ENCODE data around the gene WNK2. TPM values are rescaled to one million over a fixed set of nuclear protein-coding genes. Genes with fewer than 3 reads are reported as not detected.

The WNK2 gene
- total and polyA plus RNA-seq, 2 of the 4 experiments (the other 2 are of a cell fraction): not detected

DNA sequence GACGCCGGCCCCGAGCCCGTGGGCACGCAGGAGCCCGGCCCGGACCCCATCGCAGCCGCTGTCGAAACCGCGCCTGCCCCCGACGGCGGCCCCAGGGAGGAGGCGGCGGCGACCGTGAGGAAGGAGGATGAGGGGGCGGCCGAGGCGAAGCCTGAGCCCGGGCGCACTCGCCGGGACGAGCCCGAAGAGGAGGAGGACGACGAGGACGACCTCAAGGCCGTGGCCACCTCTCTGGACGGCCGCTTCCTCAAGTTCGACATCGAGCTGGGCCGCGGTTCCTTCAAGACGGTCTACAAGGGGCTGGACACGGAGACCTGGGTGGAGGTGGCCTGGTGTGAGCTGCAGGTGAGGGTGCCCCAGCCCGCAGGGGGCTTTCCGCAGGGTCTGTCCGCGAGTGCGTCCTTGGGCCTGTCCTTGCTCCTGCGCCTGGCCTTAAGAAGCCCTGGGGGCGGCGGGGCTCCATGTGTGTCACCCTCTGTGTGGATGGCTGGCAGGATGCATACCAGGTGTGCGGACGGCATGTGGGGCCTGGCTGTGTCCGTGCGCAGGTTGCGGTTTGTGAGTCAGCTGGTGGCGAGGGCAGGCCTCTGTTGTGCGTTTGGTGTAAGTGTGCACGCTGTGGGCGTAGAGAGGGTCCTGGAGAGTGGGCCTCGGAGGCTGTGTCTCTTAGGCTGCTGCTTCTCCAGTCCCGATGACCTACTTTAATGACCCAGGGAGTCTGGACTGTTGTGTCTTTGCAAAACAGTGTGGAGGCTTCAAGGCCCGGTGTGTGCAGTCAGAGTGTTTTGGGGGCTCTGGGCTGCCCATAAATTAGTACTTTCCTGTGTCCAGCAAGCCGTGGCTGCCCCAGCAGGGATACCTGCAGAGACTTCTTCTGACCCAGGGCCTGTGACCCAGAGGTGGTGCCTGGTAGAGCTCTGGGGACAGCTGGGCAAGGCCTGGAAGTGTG lies 1.6 kb downstream of the WNK2 start:
- in situ Hi-C loops (cut with MboI; ENCODE audit: low sequenced_read_pairs): no loop called here

More for the DNA sequence above, 1.6 kb downstream of the WNK2 start:
- H4K91ac ChIP-seq (ENCODE audit: insufficient read depth, low read depth, low read length): no peak overlapping the region
- no peaks in the 10 kb centered on the region for H3K4me1 ChIP-seq (ENCODE audit: control insufficient read depth, insufficient read depth, low read length)
- no peaks in the 10 kb centered on the region for H3K36me3 ChIP-seq (ENCODE audit: control insufficient read depth, insufficient read depth, low read length)
- 71% methylated on average over 33 of the region's 61 CpGs; no CpG with 5 or more reads in 1 of the 2 experiments for WGBS, 2 experiments (ENCODE audit: extremely low coverage in 2 of 2, insufficient read length in 1 of 2)
- no peak overlapping the region for H3K23ac ChIP-seq (ENCODE audit: low read depth, low read length)
- H2AFZ ChIP-seq (replicated peaks; ENCODE audit: low read length, poor library complexity): no peak overlapping the region
- H3K27me3 ChIP-seq (ENCODE audit: control insufficient read depth, insufficient read depth, low read length): peaks cover 73% of the 10 kb centered on the region
- ATAC-seq (ENCODE audit: low read depth) (no peak), DNase-seq (no peak)
- H2AK9ac ChIP-seq (replicated peaks; ENCODE audit: low read depth, low read length, poor library complexity): no peak overlapping the region
- intact Hi-C loops (cut with micrococcal nuclease): no loop called here
- no peak overlapping the region for H4K5ac ChIP-seq (ENCODE audit: low read depth, low read length)
- ChIA-PET CTCF (no interaction called here), POLR2A (ENCODE audit: unreplicated experiment) (no interaction called here)
- H3K9me3 ChIP-seq (ENCODE audit: control insufficient read depth, insufficient read depth, low read length): no peaks in the 10 kb centered on the region
- H4K8ac ChIP-seq (ENCODE audit: low read depth in 2 of 2, low read length in 2 of 2): no peak overlapping the region
- H3K27ac ChIP-seq (ENCODE audit: insufficient read depth, low read length): no peak overlapping the region
- no peaks in the 10 kb centered on the region for H3K79me1 ChIP-seq (ENCODE audit: low read depth in 1 of 2, low read length in 2 of 2)
- no peak overlapping the region for H2BK20ac ChIP-seq (ENCODE audit: low read depth, low read length)
- H3K4ac ChIP-seq (ENCODE audit: low read depth, low read length): no peak overlapping the region
- H3K4me2 ChIP-seq (ENCODE audit: low read depth, low read length): no peak overlapping the region
- no peak overlapping the region for H3K18ac ChIP-seq (ENCODE audit: low read depth, low read length)
- H3K56ac ChIP-seq (ENCODE audit: extremely low read depth, insufficient read depth, low read length): no peak overlapping the region
- dilution Hi-C loops (cut with HindIII; ENCODE audit: low sequenced_read_pairs, unreplicated experiment): no loop called here
- H3K9ac ChIP-seq (ENCODE audit: low read depth, low read length): no peak overlapping the region
- H2AK5ac ChIP-seq (ENCODE audit: low read depth, low read length): no peak overlapping the region
- H4K20me1 ChIP-seq (ENCODE audit: insufficient read depth, low read length): no peaks in the 10 kb centered on the region
- no peaks in the 10 kb centered on the region for H3K9me1 ChIP-seq (ENCODE audit: insufficient read depth, low read length)
- TF ChIP-seq NFE2L2 (IDR thresholded peaks at IDR 0.05; ENCODE audit: low read depth, low read length): no peak
- TF ChIP-seq MXI1 (IDR thresholded peaks at IDR 0.05; ENCODE audit: borderline replicate concordance, low read depth, low read length): no peak
- TF ChIP-seq MAFK (IDR thresholded peaks at IDR 0.05; ENCODE audit: low read depth, low read length): no peak
- no peak for TF ChIP-seq CTCF (conservative IDR thresholded peaks at IDR 0.05; ENCODE audit: low read depth, low read length)
- no peak for TF ChIP-seq USF2 (IDR thresholded peaks at IDR 0.05; ENCODE audit: low read depth, low read length)
- no peak for TF ChIP-seq FOS (IDR thresholded peaks at IDR 0.05; ENCODE audit: low read depth, low read length)
- TF ChIP-seq RFX5 (IDR thresholded peaks at IDR 0.05; ENCODE audit: low read depth, low read length): no peak
- no peak for TF ChIP-seq SMC3 (IDR thresholded peaks at IDR 0.05; ENCODE audit: low read depth, low read length)
- TF ChIP-seq ELK1 (IDR thresholded peaks at IDR 0.05; ENCODE audit: borderline replicate concordance, low read depth, low read length): no peak
- no peak for TF ChIP-seq CEBPB (IDR thresholded peaks at IDR 0.05; ENCODE audit: low read depth, low read length)
- H2BK5ac ChIP-seq (ENCODE audit: low read depth, low read length, poor library complexity, severe bottlenecking): no peak overlapping the region
- BruUV-seq (replicated peaks): no TSS peak
- H3K4me3 ChIP-seq (ENCODE audit: insufficient read depth, low read depth, low read length): no peak overlapping the region
- H2BK15ac ChIP-seq (ENCODE audit: low read depth, low read length): no peak overlapping the region
- no peak overlapping the region for H2BK120ac ChIP-seq (ENCODE audit: low read depth, low read length)
- H3K14ac ChIP-seq (replicated peaks; ENCODE audit: low read depth, low read length): no peak overlapping the region

Data from IMR-90 (cell line).